HFFc6 (cell line): ENCODE measurements around the gene ZNF500. TPM values are rescaled to one million over a fixed set of nuclear protein-coding genes. Genes with fewer than 3 reads are reported as not detected.

ENCODE experiments used
- DNase-seq: peaks from one replicate; pipeline ENCODE4 v3.0.0-alpha.2; 2018
- H3K27ac Mint-ChIP-seq: 2 replicates; pipeline ENCODE4 v1.8.0; 2020; ENCODE audit warnings: mild to moderate bottlenecking, mixed read lengths
- H3K27me3 Mint-ChIP-seq: 2 replicates; pipeline ENCODE4 v1.8.0; 2021; ENCODE audit warnings: mild to moderate bottlenecking, moderate library complexity, mixed read lengths; ENCODE audit not compliant: insufficient read depth
- H3K36me3 Mint-ChIP-seq: 2 replicates; pipeline ENCODE4 v1.8.0; 2021; ENCODE audit warnings: low read depth, mixed read lengths
- H3K4me1 Mint-ChIP-seq: 2 replicates; pipeline ENCODE4 v1.8.0; 2020; ENCODE audit warnings: low read depth, mixed read lengths
- H3K4me3 Mint-ChIP-seq: 2 replicates; pipeline ENCODE4 v1.8.0; 2020; ENCODE audit warnings: mild to moderate bottlenecking, moderate library complexity, mixed read lengths
- H3K9me3 Mint-ChIP-seq: 2 replicates; pipeline ENCODE4 v1.8.0; 2020; ENCODE audit warnings: mild to moderate bottlenecking, mixed read lengths
- long read RNA-seq: library from polyadenylated mRNA; unstranded; transcript quantifications from one replicate; pipeline ENCODE4 v2.0.0, GENCODE V29; 2019
- total RNA-seq, 6 experiments: library from RNA; stranded (reverse); fragmentation: NEBNext Ultra II Directional; extraction: Animal tissue kit (Norgen Biotek cat#: 25700); gene quantifications; 2 replicates in 1 of 6; 3 replicates in 5 of 6; pipeline ENCODE4 v1.2.3, GENCODE V29; 2021
- TF ChIP-seq, protein P1 (sequence below): fragments of 200-600 bp; sonication (generic); IDR thresholded peaks from 2 replicates; pipeline ENCODE4 v1.5.0; 2021; ENCODE audit warnings: antibody characterized with exemption, mild to moderate bottlenecking

Gene ZNF500
- total RNA-seq: 10 to 100 TPM in 4 of 6 experiments, 1 to 10 TPM in 2; 8.9 to 13.4 (median 10.4) TPM
- long read RNA-seq, full-length matches to known transcripts: 4 of 6 reads
- long read RNA-seq, partial matches to known transcripts: 0 of 6 reads
- long read RNA-seq, other reads (novel, unspliced or antisense): 2 of 6 reads

DNA sequence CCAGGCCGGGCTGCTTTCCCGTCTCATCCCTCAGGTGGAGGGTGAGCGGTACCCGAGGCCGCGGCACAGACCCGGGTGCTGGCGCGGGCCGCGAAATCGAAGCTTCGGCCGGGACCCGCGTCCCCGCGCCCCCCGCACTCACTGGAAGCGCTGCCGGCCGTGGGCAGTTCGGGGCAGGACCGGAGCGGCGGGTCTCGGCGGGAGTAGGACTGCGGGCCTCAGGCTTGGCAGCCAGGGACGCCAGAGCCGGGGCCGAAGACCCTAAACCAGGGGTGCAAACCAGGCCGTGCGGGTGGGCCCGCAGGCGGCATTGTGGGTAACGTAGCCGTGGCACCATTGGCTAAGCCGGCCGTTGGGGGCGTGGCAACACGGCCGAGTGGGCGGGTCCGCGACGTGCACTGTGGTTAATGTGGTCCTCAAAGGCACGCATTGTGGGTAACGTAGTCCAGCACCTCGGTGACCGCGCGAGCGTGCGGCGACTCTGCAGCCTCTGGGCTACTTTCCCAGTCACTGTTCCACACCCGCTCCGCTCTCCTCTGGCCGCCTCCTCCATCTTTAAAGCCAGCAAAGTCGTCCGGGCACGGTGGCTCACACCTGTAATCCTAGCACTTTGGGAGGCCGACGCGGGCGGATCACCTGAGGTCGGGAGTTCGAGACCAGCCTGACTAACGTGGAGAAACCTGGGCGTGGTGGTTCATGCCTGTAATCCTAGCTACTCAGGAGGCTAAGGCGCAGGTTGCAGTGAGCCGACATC is at the start of gene ZNF500:
Gene ZNF500, minus strand, starts transcription at position 288 of the 754 bp plus-strand sequence. CDS start 1,184 bp downstream, outside the sequence.
- no peaks in the 10 kb centered on the region; the same call in 1 of the 2 replicates for H3K27me3 Mint-ChIP-seq
- H3K36me3 Mint-ChIP-seq: no peaks in the 10 kb centered on the region
- DNase-seq: peak; percentile 96
- no peaks in the 10 kb centered on the region for H3K9me3 Mint-ChIP-seq
- H3K4me3 Mint-ChIP-seq: peak within 1 kb of the TSS; percentile 93
- peak within 1 kb of the TSS; percentile 94 for H3K27ac Mint-ChIP-seq
- H3K4me1 Mint-ChIP-seq: peaks cover 26% of the 10 kb centered on the region
- TF ChIP-seq, protein P1, sequence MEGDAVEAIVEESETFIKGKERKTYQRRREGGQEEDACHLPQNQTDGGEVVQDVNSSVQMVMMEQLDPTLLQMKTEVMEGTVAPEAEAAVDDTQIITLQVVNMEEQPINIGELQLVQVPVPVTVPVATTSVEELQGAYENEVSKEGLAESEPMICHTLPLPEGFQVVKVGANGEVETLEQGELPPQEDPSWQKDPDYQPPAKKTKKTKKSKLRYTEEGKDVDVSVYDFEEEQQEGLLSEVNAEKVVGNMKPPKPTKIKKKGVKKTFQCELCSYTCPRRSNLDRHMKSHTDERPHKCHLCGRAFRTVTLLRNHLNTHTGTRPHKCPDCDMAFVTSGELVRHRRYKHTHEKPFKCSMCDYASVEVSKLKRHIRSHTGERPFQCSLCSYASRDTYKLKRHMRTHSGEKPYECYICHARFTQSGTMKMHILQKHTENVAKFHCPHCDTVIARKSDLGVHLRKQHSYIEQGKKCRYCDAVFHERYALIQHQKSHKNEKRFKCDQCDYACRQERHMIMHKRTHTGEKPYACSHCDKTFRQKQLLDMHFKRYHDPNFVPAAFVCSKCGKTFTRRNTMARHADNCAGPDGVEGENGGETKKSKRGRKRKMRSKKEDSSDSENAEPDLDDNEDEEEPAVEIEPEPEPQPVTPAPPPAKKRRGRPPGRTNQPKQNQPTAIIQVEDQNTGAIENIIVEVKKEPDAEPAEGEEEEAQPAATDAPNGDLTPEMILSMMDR: no peak

DNA sequence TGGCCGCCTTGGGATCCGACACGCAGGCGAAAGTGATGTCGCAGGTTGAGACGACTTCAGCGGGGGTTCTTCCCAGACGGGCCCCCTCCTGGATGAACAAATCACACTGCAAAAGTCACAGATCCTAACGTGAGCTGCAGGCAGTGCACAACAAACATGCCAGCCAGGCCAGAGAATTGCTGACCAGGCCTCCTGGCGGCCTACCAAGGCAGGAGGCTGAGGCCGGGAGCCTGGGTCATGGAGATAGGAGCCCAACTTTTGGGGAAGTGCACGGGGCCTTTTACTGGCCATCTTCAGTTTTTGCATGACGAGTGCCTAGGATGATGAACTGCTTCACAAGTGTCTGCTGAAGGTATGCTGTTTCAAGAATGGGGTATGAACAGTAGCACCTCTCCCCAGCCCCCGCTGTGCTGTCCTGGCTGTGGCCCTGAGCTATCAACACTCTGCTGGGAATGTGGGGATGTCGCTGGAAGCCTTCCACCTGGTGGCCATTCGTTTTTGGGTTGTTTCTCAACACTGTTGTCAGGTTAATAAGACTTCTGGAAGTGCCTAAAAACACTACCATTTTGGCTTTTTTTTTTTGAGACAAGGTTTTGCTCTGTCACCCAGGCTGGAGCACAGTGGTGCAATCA is 47.7 kb upstream of the ZNF500 start:
- TF ChIP-seq, protein P1: peak; percentile 39
- H3K9me3 Mint-ChIP-seq: no peaks in the 10 kb centered on the region
- H3K27me3 Mint-ChIP-seq: peaks cover 4% of the 10 kb centered on the region
- DNase-seq: no peak
- H3K27ac Mint-ChIP-seq: no peak overlapping the region
- no peaks in the 10 kb centered on the region for H3K4me1 Mint-ChIP-seq
- peaks cover 37% of the 10 kb centered on the region for H3K36me3 Mint-ChIP-seq
- no peak overlapping the region for H3K4me3 Mint-ChIP-seq

DNA sequence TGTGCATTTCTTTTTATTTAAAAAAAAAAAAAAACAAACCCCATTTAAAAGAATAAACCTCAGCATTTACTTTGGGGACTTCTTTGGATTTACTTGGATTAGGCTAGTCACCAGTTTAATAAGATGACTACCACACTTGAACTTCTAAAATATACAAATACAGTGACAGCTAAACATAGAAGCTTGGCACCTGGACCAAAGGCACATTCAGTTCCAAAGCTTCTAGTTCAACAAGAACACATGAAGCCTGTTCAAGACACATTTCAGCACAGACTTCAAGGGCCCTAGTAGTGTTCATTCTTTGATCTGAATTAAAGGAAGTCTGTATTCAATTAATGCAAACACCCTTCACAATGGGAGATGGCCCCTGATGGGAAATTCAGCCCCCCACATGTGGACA is 47.1 kb upstream of the ZNF500 start:
- Mint-ChIP-seq H3K4me3 (no peak overlapping the region), H3K27me3 (peaks cover 4% of the 10 kb centered on the region), H3K27ac (no peak overlapping the region), H3K36me3 (peaks cover 37% of the 10 kb centered on the region), H3K9me3 (no peaks in the 10 kb centered on the region), H3K4me1 (no peaks in the 10 kb centered on the region)
- no peak for DNase-seq
- TF ChIP-seq, protein P1: no peak

DNA sequence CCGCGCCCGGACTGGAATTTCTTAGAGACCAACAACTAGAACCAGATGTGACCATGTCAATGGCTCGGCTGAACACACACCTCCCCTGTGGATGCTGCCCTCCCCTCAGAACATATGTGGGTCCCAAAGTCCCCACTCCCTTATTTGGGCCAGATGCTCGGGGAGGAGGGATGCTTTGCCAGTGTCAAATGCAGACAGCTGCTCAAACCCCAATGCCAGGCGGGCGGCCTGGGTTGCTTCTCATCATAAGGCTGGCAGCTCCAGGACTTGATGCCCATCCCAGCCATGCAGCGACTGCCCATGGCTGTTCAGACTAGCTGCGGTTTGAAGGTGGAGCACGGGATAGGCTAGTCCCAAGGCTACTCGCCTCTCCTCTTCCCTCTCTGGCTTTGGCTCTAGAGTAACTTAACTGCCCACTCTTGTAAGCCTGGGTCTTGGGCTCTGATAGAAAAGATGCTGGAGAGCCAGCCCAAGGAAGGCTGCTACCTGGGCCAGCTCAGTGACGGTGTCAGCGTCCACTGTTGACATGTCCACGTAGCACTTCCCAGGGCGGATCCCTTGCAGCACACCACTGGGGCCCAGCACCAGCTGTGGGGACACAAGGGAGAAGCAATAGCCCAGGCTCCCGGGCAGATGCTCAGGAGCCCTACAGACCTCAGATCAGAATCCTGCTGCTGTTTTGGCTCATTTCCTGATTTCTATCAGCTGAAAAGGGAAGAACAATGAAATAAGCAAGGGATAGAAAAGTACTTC is 46.5 kb upstream of the ZNF500 start:
- Mint-ChIP-seq H3K4me1 (no peaks in the 10 kb centered on the region), H3K4me3 (no peak overlapping the region), H3K9me3 (no peaks in the 10 kb centered on the region), H3K27ac (no peak overlapping the region), H3K27me3 (peaks cover 1% of the 10 kb centered on the region; the same call in 1 of the 2 replicates), H3K36me3 (peaks cover 32% of the 10 kb centered on the region)
- DNase-seq: no peak
- TF ChIP-seq, protein P1: no peak

DNA sequence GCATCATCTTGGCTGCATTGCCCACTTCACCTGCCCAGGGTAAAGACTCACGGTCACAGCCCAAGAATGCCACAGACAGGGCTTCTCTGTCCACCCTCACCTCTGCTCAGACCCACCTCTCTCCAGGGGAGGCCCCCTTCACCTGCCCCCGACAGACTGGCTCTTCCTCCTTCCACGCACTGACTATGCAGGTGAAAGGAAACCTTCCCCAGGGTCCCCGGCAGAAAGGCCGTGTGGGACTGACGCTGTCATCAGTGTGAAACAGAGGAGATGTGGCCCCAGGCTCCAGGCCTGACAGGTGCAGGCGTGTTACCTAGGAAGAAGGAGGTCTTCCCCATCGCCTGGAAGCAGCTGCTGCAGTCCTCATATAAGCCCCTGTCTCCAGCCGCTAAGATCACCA is 44.8 kb upstream of the ZNF500 start:
- Mint-ChIP-seq H3K9me3 (no peaks in the 10 kb centered on the region), H3K36me3 (peaks cover 35% of the 10 kb centered on the region), H3K27me3 (peaks cover 1% of the 10 kb centered on the region; the same call in 1 of the 2 replicates)

More for the DNA sequence above, 44.8 kb upstream of the ZNF500 start:
- H3K27ac Mint-ChIP-seq: no peak overlapping the region
- H3K4me1 Mint-ChIP-seq: no peaks in the 10 kb centered on the region
- no peak overlapping the region for H3K4me3 Mint-ChIP-seq
- DNase-seq: no peak
- TF ChIP-seq, protein P1: no peak
